B cell (primary cell): ENCODE results near the gene OR10H4. TPM values are rescaled to one million over a fixed set of nuclear protein-coding genes. Genes with fewer than 3 reads are reported as not detected.

Experiments
- ATAC-seq: fragments of 200-7000 bp; cut with Tn5 transposase; one replicate; pipeline ENCODE4 v1.10.0; 2021; ENCODE audit warnings: low read depth, mild to moderate bottlenecking, moderate number of reproducible peaks, moderate library complexity
- CTCF ChIA-PET: fragments of 350-600 bp; sonication (Branson Sonifier 250); formaldehyde crosslinking; loops from one replicate; lab custom pipeline; 2021; ENCODE audit warnings: antibody characterized with exemption, inconsistent platforms; lab: Charles Lee
- POLR2A ChIA-PET: fragments of 350-600 bp; sonication (Branson Sonifier 250); formaldehyde crosslinking; loops from one replicate; lab custom pipeline; 2021; ENCODE audit warnings: antibody characterized with exemption; lab: Charles Lee
- DNase-seq: peaks from one replicate; pipeline ENCODE4 v3.0.0; 2013
- H2AFZ ChIP-seq: 2 replicates; pipeline ENCODE4 v1.6.1; 2012; ENCODE audit warnings: mild to moderate bottlenecking, low read depth, low read length; ENCODE audit not compliant: insufficient read depth, poor library complexity, severe bottlenecking
- H3K27ac ChIP-seq, 2 donors: 1 replicate in 1 of 2; 2 replicates in 1 of 2; pipeline ENCODE4 v1.5.1; 2012 to 2013; ENCODE audit warnings: low read length in 2 of 2, mild to moderate bottlenecking in 2 of 2, moderate library complexity in 1 of 2
- H3K27me3 ChIP-seq, 4 experiments: fragments of 200-600 bp in 1 of 4; sonication (generic) in 1 of 4; replicated peaks in 1 of 4; 1 replicate in 2 of 4; 2 replicates in 2 of 4; pipeline versions ENCODE4 v1.6.1 to v1.7.0; 2013 to 2016; ENCODE audit warnings: low read length in 3 of 4, mild to moderate bottlenecking in 2 of 4, mixed read lengths in 1 of 4, moderate library complexity in 1 of 4; ENCODE audit not compliant: insufficient read depth in 4 of 4, control insufficient read depth in 3 of 4; ENCODE audit errors: control extremely low read depth in 1 of 4
- H3K36me3 ChIP-seq, 2 experiments: replicated peaks in 1 of 2; 1 replicate in 1 of 2; 2 replicates in 1 of 2; pipeline versions ENCODE4 v1.6.1 to v1.7.1; 2013; ENCODE audit warnings: low read length in 1 of 2; ENCODE audit not compliant: insufficient read depth in 2 of 2, control insufficient read depth in 1 of 2; ENCODE audit errors: control extremely low read depth in 1 of 2, extremely low read depth in 1 of 2
- H3K4me1 ChIP-seq, 2 donors: fragments of 200-600 bp in 1 of 2; sonication (generic) in 1 of 2; 1 replicate in 1 of 2; 2 replicates in 1 of 2; pipeline versions ENCODE4 v1.5.1 to v1.6.1; 2013 to 2017; ENCODE audit warnings: low read length in 2 of 2; ENCODE audit not compliant: control insufficient read depth in 2 of 2, insufficient read depth in 2 of 2
- H3K4me2 ChIP-seq: replicated peaks from 2 replicates; pipeline ENCODE3; 2012; ENCODE audit warnings: mild to moderate bottlenecking, low read depth, low read length; ENCODE audit not compliant: poor library complexity, severe bottlenecking
- H3K4me3 ChIP-seq, 5 experiments: fragments of 200-600 bp in 1 of 5; sonication (generic) in 1 of 5; 1 replicate in 3 of 5; 2 replicates in 2 of 5; pipeline versions ENCODE4 v1.5.1 to v1.7.0; 2011 to 2016; ENCODE audit warnings: low read length in 4 of 5, mild to moderate bottlenecking in 4 of 5, low read depth in 2 of 5, control low read depth in 1 of 5, moderate library complexity in 1 of 5; ENCODE audit not compliant: insufficient read depth in 1 of 5; ENCODE audit errors: control extremely low read depth in 1 of 5, extremely low read depth in 1 of 5
- H3K79me2 ChIP-seq: fragments of 200-600 bp; sonication (generic); one replicate; pipeline ENCODE4 v1.6.0; 2016; ENCODE audit warnings: low read length; ENCODE audit not compliant: control insufficient read depth, insufficient read depth
- H3K9ac ChIP-seq: fragments of 200-600 bp; sonication (generic); 2 replicates; pipeline ENCODE4 v1.6.1; 2017; ENCODE audit warnings: mild to moderate bottlenecking, low read length, moderate library complexity
- H3K9me3 ChIP-seq, 3 donors: one replicate each; pipeline versions ENCODE4 v1.6.1 to v1.7.1; 2013; ENCODE audit warnings: low read length in 2 of 3; ENCODE audit not compliant: control insufficient read depth in 2 of 3, insufficient read depth in 1 of 3; ENCODE audit errors: control extremely low read depth in 1 of 3
- H4K20me1 ChIP-seq: 2 replicates; pipeline ENCODE4 v1.6.0; 2012; ENCODE audit warnings: mild to moderate bottlenecking, low read length; ENCODE audit not compliant: insufficient read depth, control insufficient read depth, poor library complexity, severe bottlenecking
- H3K27ac Mint-ChIP-seq: one replicate; pipeline ENCODE4 v1.8.0; 2021; ENCODE audit warnings: mixed read lengths
- H3K27me3 Mint-ChIP-seq: one replicate; pipeline ENCODE4 v1.8.0; 2021; ENCODE audit warnings: mixed read lengths
- H3K4me1 Mint-ChIP-seq: one replicate; pipeline ENCODE4 v1.8.0; 2021; ENCODE audit warnings: mixed read lengths
- H3K4me3 Mint-ChIP-seq: one replicate; pipeline ENCODE4 v1.8.0; 2021; ENCODE audit warnings: mixed read lengths
- H3K9me3 Mint-ChIP-seq: one replicate; pipeline ENCODE4 v1.8.0; 2022; ENCODE audit warnings: mixed read lengths; ENCODE audit not compliant: insufficient read depth
- CTCF ChIP-seq: fragments of 200-600 bp; IDR thresholded peaks from one replicate; pipeline ENCODE4 v1.8.0; 2022; ENCODE audit warnings: antibody characterized with exemption, mild to moderate bottlenecking
- EZH2 ChIP-seq: IDR thresholded peaks from 2 replicates; pipeline ENCODE4 v1.6.1; 2012; ENCODE audit warnings: borderline replicate concordance, low read depth, mild to moderate bottlenecking, moderate library complexity, low read length; ENCODE audit not compliant: insufficient read depth, poor library complexity, severe bottlenecking
- WGBS: methylation state at CpG from one replicate; pipeline ENCODE4 v1.1.5; 2013; ENCODE audit warnings: missing lambda C conversion rate; ENCODE audit not compliant: insufficient coverage; 5-methylcytosine and 5-hydroxymethylcytosine counted together
- intact Hi-C: fragments of 100-400 bp; cut with micrococcal nuclease; formaldehyde crosslinking; loops from one replicate; pipeline ENCODE4 v1.10.0; 2022
- polyA plus RNA-seq: library from polyadenylated mRNA; depleted of rRNA; stranded (reverse); fragments of >200 nt; gene quantifications from 2 replicates; pipeline ENCODE4 v1.2.3, GENCODE V29; 2012
- total RNA-seq, 2 donors: library from RNA; stranded (reverse); fragments of 120-200 nt in 1 of 2; gene quantifications; 1 replicate in 1 of 2; 2 replicates in 1 of 2; pipeline versions ENCODE4 v1.2.3 to v1.2.4, GENCODE V29; 2013 to 2022

OR10H4 gene
- total and polyA plus RNA-seq, 2 donors (not counting 1 experiment from before 2014, with no cell fraction given) = not detected

- intact Hi-C loops = no loop called here
- Histone ChIP-seq H3K9ac (no peak overlapping the region), H3K9me3 (peaks cover 3 to 22% (median 3%) of the 10 kb centered on the region in 3 donors), H3K4me3 (no peak overlapping the region), H3K4me2 (no peak overlapping the region), H3K36me3 (no peaks in the 10 kb centered on the region), H3K27me3 (peaks cover 0 to 16% (median under 1%) of the 10 kb centered on the region in 4 experiments), H3K79me2 (no peaks in the 10 kb centered on the region), H3K4me1 (no peaks in the 10 kb centered on the region), H4K20me1 (no peaks in the 10 kb centered on the region), H3K27ac (no peak overlapping the region), H2AFZ (no peak overlapping the region)
- Mint-ChIP-seq H3K27ac (no peak overlapping the region), H3K4me3 (no peak overlapping the region), H3K4me1 (peaks cover 4% of the 10 kb centered on the region), H3K9me3 (no peaks in the 10 kb centered on the region), H3K27me3 (peaks cover 18% of the 10 kb centered on the region)
- POLR2A ChIA-PET = no interaction called here
- no CpG with 5 or more reads among the region's 3 CpGs for WGBS
- TF ChIP-seq CTCF (no peak), EZH2 (no peak)
- DNase-seq (no peak), ATAC-seq (no peak)
- CTCF ChIA-PET = no interaction called here
These were observed 12.6 kb upstream of the OR10H4 start for GRCh38 chr19:15936173-15936572.

GRCh38 chr19:15936950-15937349 lies 11.9 kb upstream of the OR10H4 start:
- no peak for ATAC-seq
- no peaks in the 10 kb centered on the region for H4K20me1 ChIP-seq
- TF ChIP-seq EZH2 (no peak), CTCF (no peak)
- peaks cover 0 to 14% (median under 1%) of the 10 kb centered on the region in 4 experiments for H3K27me3 ChIP-seq
- DNase-seq = no peak
- CTCF ChIA-PET = no interaction called here
- H3K27me3 Mint-ChIP-seq = peaks cover 18% of the 10 kb centered on the region
- intact Hi-C loops = no loop called here
- H3K27ac Mint-ChIP-seq = no peak overlapping the region
- H3K27ac ChIP-seq = no peak overlapping the region
- H3K9me3 ChIP-seq = peaks cover 3 to 22% (median 3%) of the 10 kb centered on the region in 3 donors
- H3K4me3 Mint-ChIP-seq = no peak overlapping the region
- no CpG with 5 or more reads among the region's 2 CpGs for WGBS
- H2AFZ ChIP-seq = no peak overlapping the region
- H3K4me1 Mint-ChIP-seq = peaks cover 4% of the 10 kb centered on the region
- no peaks in the 10 kb centered on the region for H3K36me3 ChIP-seq
- no peak overlapping the region for H3K4me2 ChIP-seq
- H3K9ac ChIP-seq = no peak overlapping the region
- H3K4me1 ChIP-seq = no peaks in the 10 kb centered on the region
- no peaks in the 10 kb centered on the region for H3K79me2 ChIP-seq
- POLR2A ChIA-PET = no interaction called here
- H3K9me3 Mint-ChIP-seq = no peaks in the 10 kb centered on the region
- no peak overlapping the region for H3K4me3 ChIP-seq
